Aorta (tissue), 5 donors: ENCODE results near the gene CLPSL2. TPM values are rescaled to one million over a fixed set of nuclear protein-coding genes. Genes with fewer than 3 reads are reported as not detected.

ENCODE experiments used
- ATAC-seq: fragments of 200-7000 bp; cut with Tn5 transposase; one replicate; pipeline ENCODE4 v1.9.1; 2022; ENCODE audit warnings: moderate library complexity; ENCODE audit not compliant: low FRiP score
- DNase-seq, 2 donors: peaks; one replicate each; pipeline ENCODE4 v3.0.0-alpha.2; 2020
- H3K27ac ChIP-seq, 2 donors: one replicate each; pipeline ENCODE4 v1.5.1; 2013; ENCODE audit warnings: low read length in 2 of 2, mild to moderate bottlenecking in 2 of 2, moderate library complexity in 2 of 2, control low read depth in 1 of 2, inconsistent platforms in 1 of 2, low read depth in 1 of 2
- H3K27me3 ChIP-seq, 2 donors: one replicate each; pipeline ENCODE4 v1.6.1; 2013; ENCODE audit warnings: control low read depth in 1 of 2, low read length in 1 of 2, mild to moderate bottlenecking in 1 of 2, moderate library complexity in 1 of 2; ENCODE audit not compliant: insufficient read depth in 2 of 2, control insufficient read depth in 1 of 2
- H3K36me3 ChIP-seq, 2 donors: one replicate each; pipeline ENCODE4 v1.6.1; 2013; ENCODE audit warnings: control low read depth in 1 of 2, low read length in 1 of 2, mild to moderate bottlenecking in 1 of 2; ENCODE audit not compliant: insufficient read depth in 2 of 2, control insufficient read depth in 1 of 2
- H3K4me1 ChIP-seq, 2 donors: one replicate each; pipeline ENCODE4 v1.6.1; 2013; ENCODE audit warnings: low read length in 2 of 2, control low read depth in 1 of 2, mild to moderate bottlenecking in 1 of 2, moderate library complexity in 1 of 2; ENCODE audit not compliant: insufficient read depth in 2 of 2, control insufficient read depth in 1 of 2
- H3K4me3 ChIP-seq, 2 donors: one replicate each; pipeline ENCODE4 v1.5.1; 2013; ENCODE audit warnings: low read length in 2 of 2, control low read depth in 1 of 2, mild to moderate bottlenecking in 1 of 2
- H3K9me3 ChIP-seq: one replicate; pipeline ENCODE4 v1.6.1; 2013; ENCODE audit warnings: mild to moderate bottlenecking, low read length; ENCODE audit not compliant: control insufficient read depth
- WGBS, 2 donors: extraction: QIAGEN DNeasy Blood & Tissue Kit; methylation state at CpG; one replicate each; pipeline ENCODE4 v1.1.7; 2013; 5-methylcytosine and 5-hydroxymethylcytosine counted together
- intact Hi-C, 2 donors: fragments of 100-400 bp; cut with DNase I; formaldehyde crosslinking; loops; one replicate each; pipeline versions ENCODE4 v1.14.2 to v1.15.0; 2022
- polyA plus RNA-seq, 2 donors: library from polyadenylated mRNA; stranded (reverse); fragments of 200-250 nt; gene quantifications; one replicate each; pipeline ENCODE4 v1.2.3, GENCODE V29; 2013
- total RNA-seq, 2 donors: library from RNA; stranded (reverse); fragmentation: NEBNext Ultra II Directional; extraction: Animal tissue kit (Norgen Biotek cat#: 25700); gene quantifications; one replicate each; pipeline ENCODE4 v1.2.1, GENCODE V29; 2021
- donor health status: healthy with polysubstance abuse.
- donor health status: Bipolar disorder and iron deficiency.
- donor health status: DM: no; HTN: no; CAD: no.
- donor health status: DM: no; HTN: no; CAD: no.
- donor health status: DM: yes; HTN: yes; CAD: no.

Gene CLPSL2
- total and polyA plus RNA-seq, 4 donors: not detected

DNA sequence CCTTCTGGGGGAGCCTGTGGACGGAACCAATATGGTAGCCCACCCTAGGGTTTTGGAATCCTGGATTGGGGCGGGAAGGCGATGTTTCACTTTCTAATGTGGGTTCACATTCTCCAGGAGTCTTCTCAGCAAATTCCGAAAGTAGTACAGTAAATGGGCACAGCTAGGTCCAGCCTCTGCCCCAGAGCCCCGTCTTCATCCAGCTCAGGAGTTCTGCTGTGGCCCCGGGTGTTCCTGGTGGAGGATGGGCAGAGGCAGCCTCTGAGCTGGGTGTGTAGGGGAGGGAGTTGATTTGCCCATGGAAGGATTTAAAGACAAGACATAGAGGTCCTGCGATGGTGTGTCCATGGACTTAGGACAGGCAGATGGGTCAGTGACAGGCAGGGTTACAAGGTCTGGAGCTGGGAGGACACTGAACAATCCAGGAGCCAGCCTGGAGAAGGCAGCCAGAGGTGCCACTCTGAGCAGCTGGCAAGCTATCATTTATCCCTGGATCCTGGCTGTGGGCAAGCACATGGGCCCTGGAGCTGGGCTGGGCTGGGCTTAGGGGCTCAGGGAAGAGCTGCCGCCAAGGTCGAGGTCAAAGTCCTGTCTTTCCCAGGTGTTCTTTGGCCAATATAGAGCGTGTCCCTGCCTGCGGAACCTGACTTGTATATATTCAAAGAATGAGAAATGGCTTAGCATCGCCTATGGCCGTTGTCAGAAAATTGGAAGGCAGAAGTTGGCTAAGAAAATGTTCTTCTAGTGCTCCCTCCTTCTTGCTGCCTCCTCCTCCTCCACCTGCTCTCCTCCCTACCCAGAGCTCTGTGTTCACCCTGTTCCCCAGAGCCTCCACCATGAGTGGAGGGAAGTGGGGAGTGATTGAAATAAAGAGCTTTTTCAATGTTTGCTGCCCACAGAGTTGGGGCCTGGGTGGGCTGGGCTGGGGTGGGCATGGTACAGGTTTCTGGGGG, 11.1 kb downstream of the CLPSL2 start:
- ATAC-seq (peak; percentile 38), DNase-seq (no peak)
- Histone ChIP-seq H3K36me3 (no peaks in the 10 kb centered on the region), H3K27me3 (no peaks in the 10 kb centered on the region), H3K27ac (no peak overlapping the region), H3K9me3 (no peaks in the 10 kb centered on the region), H3K4me3 (no peak overlapping the region), H3K4me1 (no peaks in the 10 kb centered on the region)
- intact Hi-C loops: no loop called here
- WGBS, 2 donors: 80 to 85% methylated on average over 13 of the region's 13 CpGs

DNA sequence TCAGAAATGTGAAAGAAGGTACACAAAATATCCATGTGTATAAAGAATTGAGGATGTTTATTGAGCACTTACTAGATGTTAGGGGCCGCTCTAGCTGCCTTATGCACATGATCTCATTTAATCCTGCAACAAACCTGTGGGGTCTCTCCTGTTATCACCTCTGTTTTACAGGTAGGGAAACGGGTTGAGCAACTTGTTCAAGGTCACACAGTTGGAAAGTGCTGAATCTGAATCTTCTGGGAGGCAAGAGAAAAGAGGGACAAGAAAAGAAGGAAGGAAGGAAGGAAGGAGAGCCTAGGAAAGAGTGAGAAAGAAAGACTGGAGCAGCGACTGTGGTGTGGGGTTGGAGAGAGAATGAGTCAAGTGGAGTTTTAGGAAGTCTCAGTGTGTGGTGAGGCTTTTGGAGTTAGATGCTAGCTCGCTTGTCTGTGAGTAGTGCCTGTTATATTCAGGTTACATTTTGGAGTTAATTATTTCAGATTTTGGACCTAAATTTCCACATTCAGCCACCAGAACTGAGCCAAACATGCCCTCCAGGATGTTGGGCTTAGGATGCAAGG, 12.1 kb downstream of the CLPSL2 start:
- H3K27me3 ChIP-seq: no peaks in the 10 kb centered on the region
- WGBS, 2 donors: 67 to 68% methylated on average over 4 of the region's 4 CpGs
- no peak overlapping the region for H3K4me3 ChIP-seq
- ATAC-seq (no peak), DNase-seq (no peak)
- H3K27ac ChIP-seq: no peak overlapping the region
- H3K9me3 ChIP-seq: no peaks in the 10 kb centered on the region
- no peaks in the 10 kb centered on the region for H3K36me3 ChIP-seq
- intact Hi-C loops: no loop called here
- H3K4me1 ChIP-seq: no peaks in the 10 kb centered on the region

- no peak overlapping the region for H3K27ac ChIP-seq
- H3K4me1 ChIP-seq: no peaks in the 10 kb centered on the region
- ATAC-seq (no peak), DNase-seq (peak in 1 of 2 donors; percentile 23)
- H3K27me3 ChIP-seq: no peaks in the 10 kb centered on the region
- no peak overlapping the region for H3K4me3 ChIP-seq
- H3K36me3 ChIP-seq: no peaks in the 10 kb centered on the region
- intact Hi-C loops: no loop called here
- 75 to 88% methylated on average over 5 of the region's 5 CpGs for WGBS, 2 donors
- H3K9me3 ChIP-seq: no peaks in the 10 kb centered on the region
These were observed 14.3 kb downstream of the CLPSL2 start for GRCh38 chr6:35790683-35791082.

DNA sequence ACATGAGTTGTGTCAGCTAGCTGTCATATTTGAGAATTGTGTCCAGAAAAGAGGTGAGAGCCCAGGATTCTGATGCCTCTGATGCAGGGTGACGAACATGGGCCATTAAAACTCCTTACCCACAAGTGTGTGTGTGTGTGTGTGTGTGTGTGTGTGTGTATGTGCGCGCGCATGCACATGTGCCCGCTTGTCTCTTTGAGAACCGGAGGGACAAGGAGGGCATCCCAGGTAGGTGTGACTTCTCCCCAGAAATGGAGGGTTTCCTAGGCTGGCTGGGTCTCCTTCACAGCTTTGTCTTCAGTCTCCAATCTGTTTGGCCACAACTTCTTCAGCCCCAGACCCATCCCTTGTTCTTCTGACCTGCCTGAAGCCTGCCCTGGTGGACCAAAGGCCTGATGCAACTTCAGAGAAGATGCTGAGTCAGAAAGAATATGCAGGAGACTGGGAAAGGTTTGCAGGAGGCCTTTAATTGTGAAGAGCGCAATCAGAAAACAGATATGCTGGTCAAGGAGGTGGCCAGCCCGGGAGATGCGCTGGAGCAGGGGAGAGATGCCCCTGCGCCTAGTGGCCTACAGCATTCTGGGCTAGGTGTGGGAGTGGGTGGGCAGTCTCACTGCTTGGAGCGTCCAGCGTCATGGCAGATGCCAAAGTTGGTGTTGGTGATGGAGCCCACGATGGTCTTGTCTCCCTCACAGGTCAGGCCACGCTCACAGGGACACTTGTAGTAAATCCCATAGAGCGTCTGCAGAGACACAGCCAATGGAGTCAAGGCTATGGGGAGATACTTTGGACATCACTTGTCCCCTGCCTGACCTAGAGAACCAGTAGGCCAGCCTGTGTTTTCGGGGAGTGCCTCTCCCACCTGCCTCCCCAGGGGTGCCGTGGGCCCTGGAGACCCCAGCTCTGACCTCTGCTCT, 18.4 kb downstream of the CLPSL2 start:
- no peak overlapping the region for H3K4me3 ChIP-seq
- no peaks in the 10 kb centered on the region for H3K36me3 ChIP-seq
- WGBS, 2 donors: 92 to 93% methylated on average over 17 of the region's 17 CpGs
- H3K27ac ChIP-seq: no peak overlapping the region
- no peaks in the 10 kb centered on the region for H3K9me3 ChIP-seq
- DNase-seq: no peak
- ATAC-seq: no peak
- no peaks in the 10 kb centered on the region for H3K27me3 ChIP-seq
- H3K4me1 ChIP-seq: no peaks in the 10 kb centered on the region
- intact Hi-C loops: no loop called here

GRCh38 chr6:35795453-35796071, 19.2 kb downstream of the CLPSL2 start:
- no peaks in the 10 kb centered on the region for H3K9me3 ChIP-seq
- no peaks in the 10 kb centered on the region for H3K36me3 ChIP-seq
- intact Hi-C loops: no loop called here
- H3K27me3 ChIP-seq: no peaks in the 10 kb centered on the region
- no peak overlapping the region for H3K4me3 ChIP-seq
- no peaks in the 10 kb centered on the region for H3K4me1 ChIP-seq
- ATAC-seq (no peak), DNase-seq (no peak)
- no peak overlapping the region for H3K27ac ChIP-seq
- 89 to 91% methylated on average over 11 of the region's 11 CpGs for WGBS, 2 donors

DNA sequence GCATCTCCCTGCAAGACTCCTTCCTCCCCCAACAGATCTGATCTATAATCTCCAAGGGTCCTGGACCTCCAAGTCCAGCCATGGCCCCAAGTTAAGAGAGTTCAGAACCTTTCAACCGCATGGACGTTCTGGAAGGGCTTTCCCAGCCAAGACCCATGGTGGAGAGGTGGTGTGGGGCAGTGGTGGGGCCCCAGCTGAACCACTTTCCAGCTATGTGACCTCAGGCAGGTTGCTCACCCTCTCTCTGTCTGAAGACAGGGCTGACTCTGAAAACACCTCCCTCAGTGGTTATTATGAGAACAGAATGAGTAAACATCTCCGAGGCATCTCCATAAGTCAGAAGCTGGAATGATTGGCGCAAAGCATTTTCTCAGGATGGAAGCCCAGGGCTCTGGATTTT, 19.8 kb downstream of the CLPSL2 start:
- Histone ChIP-seq H3K27me3 (no peaks in the 10 kb centered on the region), H3K27ac (no peak overlapping the region), H3K9me3 (no peaks in the 10 kb centered on the region), H3K4me1 (no peaks in the 10 kb centered on the region), H3K36me3 (no peaks in the 10 kb centered on the region), H3K4me3 (no peak overlapping the region)
- ATAC-seq (no peak), DNase-seq (no peak)
- intact Hi-C loops: no loop called here
- WGBS, 2 donors: 82 to 84% methylated on average over 4 of the region's 4 CpGs

DNA sequence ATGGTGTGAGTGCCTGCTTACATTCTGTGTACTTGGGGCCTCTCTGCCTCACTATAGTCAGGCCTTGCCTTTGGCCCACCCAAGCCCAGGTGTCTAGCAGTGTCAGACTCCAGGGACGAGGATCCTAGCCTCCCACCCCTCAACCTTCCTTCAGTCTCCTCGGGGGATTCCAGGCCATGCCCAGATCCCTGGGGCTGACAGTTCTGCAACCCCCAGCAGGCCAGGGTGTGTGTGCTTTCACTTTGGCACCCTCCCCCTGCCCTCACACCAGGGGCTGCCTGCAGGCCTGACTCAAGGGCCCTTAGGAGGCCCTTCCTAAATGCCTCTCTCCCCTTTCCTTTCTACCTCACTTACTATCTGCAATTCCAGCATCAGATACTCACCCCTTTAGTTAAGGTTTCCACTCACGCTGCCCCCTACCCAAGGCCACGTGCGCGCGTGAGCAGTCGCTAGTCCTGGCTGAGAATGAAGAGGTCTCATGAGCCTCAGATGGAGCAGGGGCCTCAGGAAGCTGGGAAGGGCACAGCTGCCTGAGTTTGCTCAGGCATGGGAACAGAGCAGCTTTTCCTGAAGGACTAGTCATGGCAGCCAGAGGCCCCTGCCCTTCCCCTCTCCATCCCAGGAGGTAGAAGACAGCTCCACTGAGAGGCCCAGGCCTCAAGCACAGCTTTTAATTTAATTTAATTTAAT, 21.6 kb downstream of the CLPSL2 start:
- intact Hi-C loops: no loop called here
- H3K9me3 ChIP-seq: no peaks in the 10 kb centered on the region
- no peaks in the 10 kb centered on the region for H3K36me3 ChIP-seq
- ATAC-seq (peak; percentile 35), DNase-seq (no peak)
- H3K27ac ChIP-seq: no peak overlapping the region
- 69 to 73% methylated on average over 8 of the region's 8 CpGs for WGBS, 2 donors
- no peaks in the 10 kb centered on the region for H3K27me3 ChIP-seq
- H3K4me3 ChIP-seq: no peak overlapping the region
- no peaks in the 10 kb centered on the region for H3K4me1 ChIP-seq

DNA sequence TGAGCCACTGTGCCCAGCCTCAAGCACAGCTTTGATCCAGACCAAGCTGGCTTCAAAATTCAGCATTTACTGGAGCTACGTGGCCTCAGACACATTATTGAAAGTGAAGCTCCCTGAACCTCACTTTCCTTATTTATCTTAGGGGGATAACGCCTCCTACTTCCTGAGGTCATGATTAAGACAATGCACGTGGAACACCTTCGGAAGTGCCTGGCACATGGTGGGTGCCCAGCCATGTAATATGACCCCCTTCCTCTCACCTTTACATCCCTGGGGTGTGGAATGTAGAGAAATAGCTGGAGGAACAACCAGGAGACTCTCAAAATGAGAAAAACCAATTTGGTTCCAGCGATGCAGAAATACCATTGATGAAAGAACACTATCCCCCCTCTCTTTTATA, 22.3 kb downstream of the CLPSL2 start:
- ATAC-seq (no peak), DNase-seq (no peak)
- no peaks in the 10 kb centered on the region for H3K4me1 ChIP-seq
- intact Hi-C loops: no loop called here
- H3K27ac ChIP-seq: no peak overlapping the region
- no peaks in the 10 kb centered on the region for H3K36me3 ChIP-seq
- H3K9me3 ChIP-seq: no peaks in the 10 kb centered on the region
- WGBS, 2 donors: 68 to 73% methylated on average over 5 of the region's 5 CpGs
- no peak overlapping the region for H3K4me3 ChIP-seq
- H3K27me3 ChIP-seq: no peaks in the 10 kb centered on the region
